Measurements from ENCODE around the gene NDUFAF2.
"Not testable (repeated sequence)": the region's sequence is repeated elsewhere in the genome, so short reads cannot be mapped to it uniquely, and the experiment has no call there.

The NDUFAF2 gene

GRCh38 chr5:60993875-60994571, 49.0 kb downstream of the NDUFAF2 start:
- no peak for DNase-seq

DNA sequence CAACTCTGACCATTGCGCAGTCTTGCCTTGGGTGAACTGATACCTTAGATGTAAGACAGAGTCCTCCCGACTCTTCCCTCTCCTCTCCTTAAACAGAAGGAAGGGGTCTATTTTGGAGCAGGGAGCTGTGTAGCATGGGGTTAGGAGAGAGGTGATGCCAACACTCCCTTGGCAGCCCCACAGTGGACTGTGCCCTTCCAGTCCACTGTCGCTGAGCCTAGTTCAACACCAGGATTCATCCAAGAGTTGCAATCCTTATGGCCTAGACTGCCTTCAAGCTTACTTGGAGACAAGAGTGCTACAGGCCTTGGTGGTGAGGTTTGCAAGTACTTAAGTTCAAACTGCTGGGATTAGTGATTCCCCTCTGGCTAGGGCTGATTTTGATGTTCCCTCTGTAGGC, 51.4 kb downstream of the NDUFAF2 start:
- no peak for DNase-seq

- no peak for DNase-seq
These were observed 52.7 kb downstream of the NDUFAF2 start for GRCh38 chr5:60997721-60998120.

DNA sequence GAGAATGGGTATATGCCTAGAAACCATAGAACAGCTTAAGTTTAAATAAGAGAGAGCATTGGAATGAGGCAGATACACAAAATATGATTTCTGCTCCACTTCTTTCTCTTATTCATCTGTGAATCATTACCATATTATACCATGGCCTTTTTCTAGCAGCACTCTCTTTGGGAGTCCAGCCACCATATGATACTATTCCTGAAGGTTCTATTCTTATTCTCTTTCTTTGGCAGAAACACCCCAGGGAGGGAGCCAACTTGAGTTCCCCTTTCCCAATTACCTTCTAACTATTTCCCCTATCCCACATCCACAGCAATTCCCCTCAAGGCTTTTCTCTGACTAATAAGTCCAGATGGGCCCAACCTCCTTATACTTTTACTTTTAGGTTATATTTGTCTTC, 55.9 kb downstream of the NDUFAF2 start:
- no peak for DNase-seq

- DNase-seq: no peak
These were observed 56.6 kb downstream of the NDUFAF2 start for GRCh38 chr5:61001647-61002046.

- no peak for DNase-seq
These were observed 57.8 kb downstream of the NDUFAF2 start for GRCh38 chr5:61002611-61003355.

GRCh38 chr5:61004448-61004847, 59.4 kb downstream of the NDUFAF2 start:
- no peak for DNase-seq

DNA sequence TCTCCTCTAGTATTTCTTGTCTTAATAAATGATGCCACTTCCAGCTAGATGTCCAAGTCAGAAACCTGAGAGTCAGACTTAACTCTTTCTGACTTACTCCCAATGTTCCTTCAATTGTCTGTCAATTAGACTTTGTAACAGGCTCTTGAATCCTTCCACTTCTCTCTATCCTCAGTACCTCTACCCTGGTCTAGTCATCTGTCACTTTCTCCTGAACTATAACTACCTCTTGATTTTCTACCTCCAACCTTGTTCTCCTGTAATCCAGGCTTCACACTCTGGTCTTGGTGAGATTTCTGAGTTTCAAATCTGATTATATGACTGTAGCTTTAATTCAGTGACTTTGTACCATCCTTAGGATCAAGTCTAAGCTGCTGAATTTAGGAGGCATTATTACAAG, 64.9 kb downstream of the NDUFAF2 start:
- no peak for DNase-seq

DNA sequence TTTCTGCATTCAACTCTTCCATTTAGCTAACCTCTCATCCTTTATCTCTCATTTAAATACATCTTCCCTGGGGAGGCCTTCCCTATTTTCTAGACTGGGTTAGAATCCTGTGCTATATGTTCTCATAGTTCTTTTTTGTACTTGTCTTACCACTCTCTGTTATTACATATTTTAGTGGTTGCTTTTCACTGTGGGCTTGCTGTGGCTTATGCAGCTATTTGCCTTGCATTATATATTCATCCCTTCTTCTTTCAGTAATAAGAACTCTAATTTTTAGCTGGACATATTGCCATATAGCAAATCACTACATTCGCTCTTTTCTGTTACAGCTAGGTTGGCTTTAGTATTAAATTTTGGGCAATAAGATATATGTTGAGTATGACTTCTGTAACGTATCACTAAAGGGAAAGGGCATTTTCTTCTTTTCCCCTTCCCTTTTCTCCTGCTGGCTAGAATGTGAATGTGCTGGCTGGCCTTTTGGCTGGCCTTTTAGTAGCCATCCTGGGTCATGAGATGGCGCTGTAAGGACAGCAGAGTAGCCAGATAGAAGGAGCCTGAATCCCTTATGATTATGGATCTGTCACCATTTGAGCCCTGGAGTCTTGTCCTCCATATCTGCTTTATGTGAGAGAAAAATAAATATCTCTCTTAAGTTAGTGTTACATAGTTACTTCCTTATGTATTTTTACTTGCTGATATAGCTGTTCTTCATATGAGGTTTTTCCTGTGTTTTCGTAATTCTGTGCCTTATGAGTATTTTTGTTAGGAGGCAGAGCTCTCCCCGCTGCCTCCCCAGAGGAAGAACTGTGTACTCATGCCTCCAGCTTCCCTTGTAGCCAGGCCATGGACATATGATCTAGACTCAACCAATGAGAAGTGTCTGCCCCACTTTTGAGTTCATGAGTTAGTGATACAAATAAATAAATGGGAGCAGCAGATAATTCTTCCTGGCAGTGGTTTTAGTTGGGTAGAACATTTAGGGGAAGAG, 65.8 kb downstream of the NDUFAF2 start:
- DNase-seq: no peak

DNA sequence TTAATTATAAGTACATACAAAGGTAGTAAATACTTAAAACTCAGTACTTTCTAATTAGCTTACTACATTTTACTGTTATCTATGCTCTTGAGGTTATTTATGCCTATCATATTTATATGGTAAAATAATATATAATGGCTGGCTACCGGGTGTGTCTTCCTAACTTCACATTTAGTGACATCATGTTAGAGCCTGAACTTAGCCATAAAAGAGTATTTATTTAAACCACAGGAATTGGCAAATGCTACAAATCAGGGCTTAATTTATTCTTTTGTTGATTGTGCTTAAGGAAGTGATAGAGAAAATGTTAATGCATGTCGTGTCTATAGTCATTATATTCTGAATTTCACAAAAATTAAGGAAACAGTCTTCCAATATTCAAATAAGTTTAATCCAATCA, 73.1 kb downstream of the NDUFAF2 start:
- DNase-seq: no peak

- no peak for DNase-seq
These were observed 74.6 kb downstream of the NDUFAF2 start for GRCh38 chr5:61019642-61020041.

DNA sequence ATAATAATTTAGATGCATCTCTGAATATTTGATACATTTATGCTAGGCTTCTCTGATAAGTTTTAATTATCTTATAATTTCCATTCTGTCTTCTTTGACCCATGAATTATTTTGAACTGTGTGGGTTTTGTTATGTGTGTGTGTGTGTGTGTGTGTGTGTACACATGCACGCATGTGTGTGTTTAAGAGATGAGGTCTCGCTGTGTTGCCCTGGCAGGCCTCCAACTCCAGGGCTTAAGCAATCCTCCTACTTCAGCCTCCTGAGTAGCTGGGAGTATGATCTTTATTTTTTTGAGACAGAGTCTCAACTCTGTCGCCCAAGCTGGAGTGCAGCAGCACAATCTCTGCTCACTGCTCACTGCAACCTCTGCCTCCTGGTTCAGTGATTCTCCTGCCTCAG, 75.4 kb downstream of the NDUFAF2 start:
- no peak for DNase-seq

DNA sequence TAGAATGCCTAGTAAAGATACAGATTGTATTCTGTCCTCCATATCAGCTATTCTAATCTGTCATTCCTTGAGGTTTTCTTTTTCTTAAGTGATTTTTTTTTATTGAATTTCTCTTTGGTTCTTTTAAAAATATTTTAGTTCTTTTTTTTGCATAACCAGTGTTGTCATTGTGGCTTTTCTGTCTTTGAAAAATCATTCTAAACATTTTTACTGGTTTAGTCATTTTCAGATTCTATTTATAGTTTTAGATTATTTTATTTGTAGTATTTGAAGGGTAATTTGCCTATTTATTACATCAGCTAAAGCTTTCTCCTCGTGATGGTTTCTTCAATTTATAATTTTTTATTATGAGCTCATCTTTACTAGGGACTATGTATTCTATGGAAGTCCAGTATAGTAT, 78.1 kb downstream of the NDUFAF2 start:
- DNase-seq: no peak

DNA sequence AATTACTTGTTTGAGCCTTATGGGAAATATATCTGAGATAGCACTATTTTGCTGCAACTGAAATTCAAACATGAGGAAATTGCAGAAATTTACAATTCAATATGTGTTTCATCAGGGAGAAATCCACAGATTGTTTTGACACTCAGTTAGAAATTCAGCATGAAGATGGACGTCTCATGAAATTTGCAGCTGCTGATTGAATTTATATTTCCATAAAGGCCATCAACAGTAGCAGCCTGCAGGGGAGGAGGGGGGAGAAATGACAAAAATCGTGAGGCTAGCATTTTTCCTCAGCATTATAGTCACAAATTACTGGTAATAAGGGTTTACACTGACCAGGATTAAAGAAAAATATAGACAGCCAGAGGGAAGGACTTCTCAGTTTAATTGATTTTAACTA, 81.0 kb downstream of the NDUFAF2 start:
- no peak for DNase-seq

- no peak for DNase-seq
These were observed 83.4 kb downstream of the NDUFAF2 start for GRCh38 chr5:61028382-61028781.

DNA sequence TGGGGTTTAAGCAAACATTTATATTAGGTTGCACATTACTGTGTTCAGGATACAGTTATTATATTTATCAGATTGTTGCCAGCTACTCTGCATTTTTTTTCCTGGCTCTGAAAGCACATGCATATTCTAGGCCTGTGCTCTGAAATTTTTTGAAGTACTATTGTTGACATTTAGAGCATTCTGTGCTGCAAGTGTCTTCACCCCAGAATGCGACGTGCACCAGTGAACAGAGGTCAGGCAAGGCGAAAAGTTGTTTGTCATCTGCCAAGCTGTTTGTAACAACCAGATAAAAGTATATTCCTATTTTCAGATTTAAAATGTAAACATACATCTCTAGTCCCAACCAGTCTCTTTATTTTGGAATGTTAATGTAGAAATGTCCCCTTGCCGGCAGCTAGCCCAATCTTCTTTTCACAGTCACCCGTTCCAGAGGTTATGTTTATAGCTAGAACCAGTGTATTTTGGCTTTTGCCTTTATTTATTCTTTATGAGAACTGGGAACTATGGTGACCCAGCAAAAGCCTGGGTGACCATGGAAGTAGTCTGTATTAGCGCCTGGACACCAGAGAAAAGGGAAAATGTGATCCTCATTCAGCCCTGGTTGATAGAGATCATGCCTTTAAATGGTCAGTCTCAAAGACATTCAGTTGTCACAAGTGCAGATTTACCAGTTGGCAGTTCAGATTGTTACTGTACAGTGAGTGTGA, 84.6 kb downstream of the NDUFAF2 start:
- DNase-seq: no peak

- DNase-seq: no peak
These were observed 85.1 kb downstream of the NDUFAF2 start for GRCh38 chr5:61030163-61030482.

DNA sequence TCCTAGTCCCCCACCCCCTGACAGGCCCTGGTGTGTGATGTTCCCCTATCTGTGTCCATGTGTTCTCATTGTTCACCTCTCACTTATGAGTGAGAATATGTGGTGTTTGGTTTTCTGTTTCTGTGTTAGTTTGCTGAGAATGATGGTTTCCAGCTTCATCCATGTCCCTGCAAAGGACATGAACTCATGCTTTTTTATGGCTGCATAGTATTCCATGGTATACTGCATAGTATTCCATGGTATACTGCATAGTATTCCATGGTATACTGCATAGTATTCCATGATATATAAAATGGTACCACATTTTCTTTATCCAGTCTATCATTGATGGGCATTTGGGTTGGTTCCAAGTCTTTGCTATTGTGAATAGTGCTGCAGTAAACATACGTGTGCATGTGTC, 86.3 kb downstream of the NDUFAF2 start:
- DNase-seq: not testable (repeated sequence)

DNA sequence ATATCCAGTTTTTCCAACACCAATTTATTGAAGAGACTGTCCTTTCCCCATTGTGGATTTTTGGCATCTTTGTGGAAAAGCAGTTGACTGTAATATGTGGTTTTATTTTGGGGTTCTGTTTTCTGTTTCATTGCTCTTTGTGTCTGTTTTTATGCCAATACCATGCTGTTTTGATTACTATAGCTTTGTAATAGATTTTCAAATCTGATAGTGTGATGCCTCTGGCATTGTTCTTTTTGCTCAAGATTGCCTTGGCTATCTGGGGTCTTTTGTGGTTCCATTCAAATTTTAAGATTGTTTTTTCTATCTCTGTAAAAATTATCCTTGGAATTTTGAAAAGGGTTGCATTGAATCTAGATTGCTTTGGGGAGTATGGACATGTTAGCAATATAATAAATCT, 99.5 kb downstream of the NDUFAF2 start:
- DNase-seq: no peak

- DNase-seq: no peak
These were observed 102.3 kb downstream of the NDUFAF2 start for GRCh38 chr5:61047346-61047745.

- DNase-seq: no peak
These were observed 103.5 kb downstream of the NDUFAF2 start for GRCh38 chr5:61048534-61048933.

DNA sequence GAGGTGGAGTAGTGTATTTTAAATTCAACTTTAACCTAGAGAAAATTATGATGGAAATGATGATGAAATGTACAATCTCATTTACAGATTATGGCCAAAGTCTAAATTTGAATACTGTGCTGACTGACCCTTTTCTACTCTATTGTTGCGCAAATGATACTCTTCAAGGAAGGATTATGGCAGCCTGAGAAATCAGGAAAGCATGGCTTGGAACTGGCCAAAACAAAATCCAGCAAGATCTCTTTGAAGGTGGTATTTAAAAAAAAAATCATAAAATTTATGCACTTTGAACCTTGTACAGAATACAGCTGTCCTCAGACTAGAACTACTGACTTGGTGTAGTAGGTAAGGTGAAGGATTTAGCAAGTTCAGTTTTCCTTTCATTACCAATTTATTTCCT, 105.3 kb downstream of the NDUFAF2 start:
- no peak for DNase-seq

DNA sequence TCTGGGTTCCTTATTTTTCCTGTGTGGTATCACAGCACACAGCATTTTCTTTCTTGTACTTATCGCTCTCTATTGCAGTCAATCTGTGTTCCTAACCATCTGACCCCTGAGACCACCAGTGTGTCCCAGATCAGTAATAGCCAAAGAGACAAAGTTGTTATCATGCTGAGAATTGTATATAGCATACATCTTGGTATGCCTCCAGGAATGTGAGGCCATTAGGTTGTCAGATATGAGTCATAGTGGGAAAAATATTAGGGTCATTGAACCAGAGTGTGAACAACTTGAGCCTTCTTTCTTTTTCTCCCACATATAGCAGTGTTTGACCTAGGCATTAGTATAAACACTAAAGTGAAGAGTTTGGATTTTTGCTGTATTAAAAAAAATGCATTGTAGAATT, 106.3 kb downstream of the NDUFAF2 start:
- DNase-seq: no peak

All from KG1 (cell line).